H9 (cell line): ENCODE data around the gene CHAC2. TPM values are rescaled to one million over a fixed set of nuclear protein-coding genes. Genes with fewer than 3 reads are reported as not detected.

Experiments
- DNase-seq: peaks from one replicate; pipeline ENCODE4 v3.0.0-alpha.2; 2017
- H2AFZ ChIP-seq: one replicate; pipeline ENCODE4 v1.6.1; 2013; ENCODE audit warnings: mild to moderate bottlenecking, low read length, control low read depth, moderate library complexity
- H2AK5ac ChIP-seq: 2 replicates; pipeline ENCODE4 v1.6.1; 2013; ENCODE audit warnings: low read length, control low read depth, mixed read lengths; ENCODE audit not compliant: insufficient read length
- H2BK120ac ChIP-seq: one replicate; pipeline ENCODE4 v1.6.1; 2013; ENCODE audit warnings: low read depth, mild to moderate bottlenecking, low read length, control low read depth, inconsistent platforms; ENCODE audit not compliant: poor library complexity, severe bottlenecking
- H2BK12ac ChIP-seq: 2 replicates; pipeline ENCODE4 v1.6.1; 2013; ENCODE audit warnings: low read length, control low read depth, mixed read lengths, low read depth; ENCODE audit not compliant: insufficient read length
- H2BK15ac ChIP-seq: 2 replicates; pipeline ENCODE4 v1.6.1; 2013; ENCODE audit warnings: low read depth, low read length, control low read depth
- H2BK20ac ChIP-seq: one replicate; pipeline ENCODE4 v1.6.1; 2013; ENCODE audit warnings: low read depth, mild to moderate bottlenecking, low read length, control low read depth, inconsistent platforms; ENCODE audit not compliant: poor library complexity, severe bottlenecking
- H2BK5ac ChIP-seq: 2 replicates; pipeline ENCODE4 v1.6.1; 2013; ENCODE audit warnings: low read length, control low read depth, mixed read lengths; ENCODE audit not compliant: insufficient read length
- H3K14ac ChIP-seq: 2 replicates; pipeline ENCODE4 v1.6.1; 2013; ENCODE audit warnings: low read length, control low read depth; ENCODE audit not compliant: insufficient read depth
- H3K18ac ChIP-seq: 2 replicates; pipeline ENCODE4 v1.6.1; 2013; ENCODE audit warnings: low read depth, mild to moderate bottlenecking, mixed read lengths, low read length, control low read depth; ENCODE audit not compliant: insufficient read length
- H3K23ac ChIP-seq: 2 replicates; pipeline ENCODE4 v1.6.1; 2013; ENCODE audit warnings: low read length, control low read depth, mixed read lengths, low read depth; ENCODE audit not compliant: insufficient read length
- H3K23me2 ChIP-seq: 2 replicates; pipeline ENCODE4 v1.6.1; 2013; ENCODE audit warnings: low read depth, mild to moderate bottlenecking, mixed read lengths, low read length, control low read depth; ENCODE audit not compliant: insufficient read length, poor library complexity, severe bottlenecking
- H3K27ac ChIP-seq: 2 replicates; pipeline ENCODE4 v1.5.1; 2013; ENCODE audit warnings: low read length, control low read depth, mixed read lengths, low read depth; ENCODE audit not compliant: insufficient read length
- H3K27me3 ChIP-seq: 2 replicates; pipeline ENCODE4 v1.6.1; 2013; ENCODE audit warnings: low read length, control low read depth, inconsistent platforms; ENCODE audit not compliant: insufficient read depth
- H3K4ac ChIP-seq: 2 replicates; pipeline ENCODE4 v1.6.1; 2013; ENCODE audit warnings: low read depth, mild to moderate bottlenecking, control low read depth, inconsistent platforms, low read length, moderate library complexity
- H3K4me1 ChIP-seq: 2 replicates; pipeline ENCODE4 v1.6.1; 2013; ENCODE audit warnings: low read length, control low read depth, inconsistent platforms; ENCODE audit not compliant: insufficient read depth
- H3K4me2 ChIP-seq: 2 replicates; pipeline ENCODE4 v1.6.1; 2013; ENCODE audit warnings: low read length, control low read depth, mixed read lengths; ENCODE audit not compliant: insufficient read length, insufficient read depth
- H3K56ac ChIP-seq: 2 replicates; pipeline ENCODE4 v1.6.1; 2013; ENCODE audit warnings: low read depth, mild to moderate bottlenecking, mixed read lengths, low read length, control low read depth; ENCODE audit not compliant: insufficient read length
- H3K79me1 ChIP-seq: 2 replicates; pipeline ENCODE4 v1.6.1; 2013; ENCODE audit warnings: low read depth, mild to moderate bottlenecking, moderate library complexity, low read length, control low read depth, inconsistent platforms; ENCODE audit not compliant: insufficient read depth, poor library complexity, severe bottlenecking
- H3K79me2 ChIP-seq: 2 replicates; pipeline ENCODE4 v1.6.1; 2013; ENCODE audit warnings: low read length, control low read depth, inconsistent platforms; ENCODE audit not compliant: insufficient read depth
- H3K9ac ChIP-seq: 2 replicates; pipeline ENCODE4 v1.6.1; 2013; ENCODE audit warnings: low read length, control low read depth, mixed read lengths; ENCODE audit not compliant: insufficient read length; ENCODE audit errors: extremely low read depth
- H3K9me3 ChIP-seq: one replicate; pipeline ENCODE4 v1.6.1; 2013; ENCODE audit warnings: low read depth, low read length, inconsistent platforms; ENCODE audit not compliant: control insufficient read depth
- H3T11ph ChIP-seq: one replicate; pipeline ENCODE4 v1.6.1; 2013; ENCODE audit warnings: mild to moderate bottlenecking, low read length, control low read depth, inconsistent platforms
- H4K20me1 ChIP-seq: one replicate; pipeline ENCODE4 v1.6.1; 2013; ENCODE audit not compliant: control insufficient read depth, insufficient read length, insufficient read depth
- H4K5ac ChIP-seq: 2 replicates; pipeline ENCODE4 v1.6.1; 2013; ENCODE audit warnings: low read depth, mild to moderate bottlenecking, mixed read lengths, low read length, control low read depth; ENCODE audit not compliant: insufficient read length
- H4K8ac ChIP-seq: replicated peaks from 2 replicates; pipeline ENCODE4 v1.6.1; 2013; ENCODE audit warnings: low read length, control low read depth, mixed read lengths, low read depth; ENCODE audit not compliant: insufficient read length
- H4K91ac ChIP-seq: 2 replicates; pipeline ENCODE4 v1.6.1; 2013; ENCODE audit warnings: low read depth, mild to moderate bottlenecking, moderate library complexity, mixed read lengths, low read length, control low read depth; ENCODE audit not compliant: insufficient read length
- H3K27ac Mint-ChIP-seq, 3 experiments: 2 replicates in 2 of 3; 3 replicates in 1 of 3; pipeline ENCODE4 v1.8.0; 2020 to 2021; ENCODE audit warnings: mixed read lengths in 3 of 3, mild to moderate bottlenecking in 1 of 3, moderate library complexity in 1 of 3
- H3K27me3 Mint-ChIP-seq: 2 replicates; pipeline ENCODE4 v1.8.0; 2021; ENCODE audit warnings: low read depth, mild to moderate bottlenecking, moderate library complexity, mixed read lengths
- H3K36me3 Mint-ChIP-seq, 3 experiments: 2 replicates in 2 of 3; 3 replicates in 1 of 3; pipeline ENCODE4 v1.8.0; 2020 to 2021; ENCODE audit warnings: low read depth in 3 of 3, mixed read lengths in 3 of 3; ENCODE audit not compliant: insufficient read depth in 1 of 3
- H3K4me1 Mint-ChIP-seq, 2 experiments: 2 replicates each; pipeline ENCODE4 v1.8.0; 2020; ENCODE audit warnings: mixed read lengths in 2 of 2
- H3K4me3 Mint-ChIP-seq, 2 experiments: 2 replicates in 1 of 2; 3 replicates in 1 of 2; pipeline ENCODE4 v1.8.0; 2020 to 2021; ENCODE audit warnings: mild to moderate bottlenecking in 2 of 2, mixed read lengths in 2 of 2, moderate library complexity in 1 of 2
- H3K9me3 Mint-ChIP-seq, 2 experiments: 2 replicates in 1 of 2; 3 replicates in 1 of 2; pipeline ENCODE4 v1.8.0; 2020; ENCODE audit warnings: mild to moderate bottlenecking in 2 of 2, mixed read lengths in 2 of 2, moderate library complexity in 1 of 2
- WGBS: extraction: QIAGEN DNeasy Blood & Tissue Kit; methylation state at CpG from one replicate; pipeline ENCODE4 v1.1.7; 2013; ENCODE audit warnings: missing lambda C conversion rate, low lambda C conversion rate, mixed read lengths; ENCODE audit not compliant: insufficient read length; ENCODE audit errors: extremely low coverage; 5-methylcytosine and 5-hydroxymethylcytosine counted together
- total RNA-seq: library from RNA; stranded (reverse); gene quantifications from 2 replicates; pipeline ENCODE4 v1.2.1, GENCODE V29; 2021
- TF ChIP-seq, protein P1 (sequence below): fragments of 200-600 bp; sonication (generic); conservative IDR thresholded peaks from 3 replicates; pipeline ENCODE4 v1.8.0; 2021; ENCODE audit warnings: antibody characterized with exemption, mild to moderate bottlenecking

Gene CHAC2
- total RNA-seq, 1 experiment from 2014 or later = 11.3 TPM

- no peak for DNase-seq
- Histone ChIP-seq H2BK12ac (no peak overlapping the region), H2BK120ac (no peak overlapping the region), H3K27ac (no peak overlapping the region), H2AFZ (no peak overlapping the region), H3K79me1 (no peaks in the 10 kb centered on the region), H3K4me1 (no peaks in the 10 kb centered on the region), H3K4me2 (no peak overlapping the region), H2BK20ac (no peak overlapping the region), H3K14ac (no peak overlapping the region), H4K5ac (no peak overlapping the region), H3K23ac (no peak overlapping the region), H3K23me2 (no peaks in the 10 kb centered on the region), H3K18ac (no peak overlapping the region), H3K9ac (no peak overlapping the region), H4K20me1 (no peaks in the 10 kb centered on the region), H2BK5ac (no peak overlapping the region), H3K79me2 (no peaks in the 10 kb centered on the region), H4K91ac (no peak overlapping the region), H4K8ac (no peak overlapping the region), H3K4ac (no peak overlapping the region), H2AK5ac (no peak overlapping the region), H3T11ph (no peak overlapping the region), H3K27me3 (no peaks in the 10 kb centered on the region), H2BK15ac (no peak overlapping the region), H3K56ac (no peak overlapping the region), H3K9me3 (no peaks in the 10 kb centered on the region)
- WGBS = no CpG with 5 or more reads among the region's 7 CpGs
- Mint-ChIP-seq H3K9me3 (no peaks in the 10 kb centered on the region), H3K27ac (no peak overlapping the region), H3K4me3 (no peak overlapping the region), H3K4me1 (no peaks in the 10 kb centered on the region), H3K27me3 (no peaks in the 10 kb centered on the region), H3K36me3 (peaks cover 0 to 47% (median 24%) of the 10 kb centered on the region in 3 experiments; a peak in 5 of 7 replicates)
- TF ChIP-seq, protein P1, sequence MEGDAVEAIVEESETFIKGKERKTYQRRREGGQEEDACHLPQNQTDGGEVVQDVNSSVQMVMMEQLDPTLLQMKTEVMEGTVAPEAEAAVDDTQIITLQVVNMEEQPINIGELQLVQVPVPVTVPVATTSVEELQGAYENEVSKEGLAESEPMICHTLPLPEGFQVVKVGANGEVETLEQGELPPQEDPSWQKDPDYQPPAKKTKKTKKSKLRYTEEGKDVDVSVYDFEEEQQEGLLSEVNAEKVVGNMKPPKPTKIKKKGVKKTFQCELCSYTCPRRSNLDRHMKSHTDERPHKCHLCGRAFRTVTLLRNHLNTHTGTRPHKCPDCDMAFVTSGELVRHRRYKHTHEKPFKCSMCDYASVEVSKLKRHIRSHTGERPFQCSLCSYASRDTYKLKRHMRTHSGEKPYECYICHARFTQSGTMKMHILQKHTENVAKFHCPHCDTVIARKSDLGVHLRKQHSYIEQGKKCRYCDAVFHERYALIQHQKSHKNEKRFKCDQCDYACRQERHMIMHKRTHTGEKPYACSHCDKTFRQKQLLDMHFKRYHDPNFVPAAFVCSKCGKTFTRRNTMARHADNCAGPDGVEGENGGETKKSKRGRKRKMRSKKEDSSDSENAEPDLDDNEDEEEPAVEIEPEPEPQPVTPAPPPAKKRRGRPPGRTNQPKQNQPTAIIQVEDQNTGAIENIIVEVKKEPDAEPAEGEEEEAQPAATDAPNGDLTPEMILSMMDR = no peak
Measured at GRCh38 chr2:53802617-53803151, 35.1 kb downstream of the CHAC2 start.
